C4-2B (cell line): ENCODE measurements around the gene UQCR10.

Source experiments
- ZFX ChIP-seq: fragments of 450-650 bp; IDR thresholded peaks from 2 replicates; pipeline ENCODE4 v1.6.1; 2017
- TF ChIP-seq, protein P1 (sequence below): fragments of 450-650 bp; conservative IDR thresholded peaks from 2 replicates; pipeline ENCODE4 v1.5.1; 2017; ENCODE audit warnings: mild to moderate bottlenecking

DNA sequence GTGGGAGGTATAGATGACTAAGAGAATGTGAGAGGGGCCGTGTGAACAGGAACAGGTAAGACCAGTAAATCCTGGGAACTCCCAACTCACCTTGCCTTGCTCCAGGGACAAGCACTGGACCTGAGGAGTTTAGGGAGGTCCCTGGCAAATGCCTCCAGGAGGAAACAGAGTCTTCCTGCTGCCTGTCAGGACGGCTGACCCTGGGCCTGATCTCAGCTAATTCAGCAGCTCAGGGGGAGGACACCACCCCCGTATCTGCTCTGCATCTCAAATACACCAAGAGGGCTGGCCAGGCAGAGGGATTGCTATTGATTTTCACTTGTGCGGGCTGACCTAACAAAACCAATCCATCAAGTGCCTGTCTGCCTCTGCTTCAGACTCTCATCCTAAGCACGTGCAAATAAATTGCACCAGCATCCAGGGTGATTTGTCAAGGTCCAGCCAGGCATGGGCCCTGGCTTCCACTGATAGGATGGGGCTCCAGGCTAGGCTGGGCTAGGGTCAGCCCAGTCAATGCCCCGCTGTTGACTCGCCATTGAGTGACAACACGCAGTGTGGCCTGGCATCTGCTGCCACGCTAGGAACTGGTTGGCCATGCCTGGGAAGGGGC lies 20.3 kb downstream of the UQCR10 start:
- TF ChIP-seq, protein P1, sequence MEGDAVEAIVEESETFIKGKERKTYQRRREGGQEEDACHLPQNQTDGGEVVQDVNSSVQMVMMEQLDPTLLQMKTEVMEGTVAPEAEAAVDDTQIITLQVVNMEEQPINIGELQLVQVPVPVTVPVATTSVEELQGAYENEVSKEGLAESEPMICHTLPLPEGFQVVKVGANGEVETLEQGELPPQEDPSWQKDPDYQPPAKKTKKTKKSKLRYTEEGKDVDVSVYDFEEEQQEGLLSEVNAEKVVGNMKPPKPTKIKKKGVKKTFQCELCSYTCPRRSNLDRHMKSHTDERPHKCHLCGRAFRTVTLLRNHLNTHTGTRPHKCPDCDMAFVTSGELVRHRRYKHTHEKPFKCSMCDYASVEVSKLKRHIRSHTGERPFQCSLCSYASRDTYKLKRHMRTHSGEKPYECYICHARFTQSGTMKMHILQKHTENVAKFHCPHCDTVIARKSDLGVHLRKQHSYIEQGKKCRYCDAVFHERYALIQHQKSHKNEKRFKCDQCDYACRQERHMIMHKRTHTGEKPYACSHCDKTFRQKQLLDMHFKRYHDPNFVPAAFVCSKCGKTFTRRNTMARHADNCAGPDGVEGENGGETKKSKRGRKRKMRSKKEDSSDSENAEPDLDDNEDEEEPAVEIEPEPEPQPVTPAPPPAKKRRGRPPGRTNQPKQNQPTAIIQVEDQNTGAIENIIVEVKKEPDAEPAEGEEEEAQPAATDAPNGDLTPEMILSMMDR, result no peak
- TF ChIP-seq ZFX, result no peak
